ENCODE results near the gene MTO1.
"Not testable (repeated sequence)": the region's sequence is repeated elsewhere in the genome, so short reads cannot be mapped to it uniquely, and the experiment has no call there.

Gene MTO1, protein sequence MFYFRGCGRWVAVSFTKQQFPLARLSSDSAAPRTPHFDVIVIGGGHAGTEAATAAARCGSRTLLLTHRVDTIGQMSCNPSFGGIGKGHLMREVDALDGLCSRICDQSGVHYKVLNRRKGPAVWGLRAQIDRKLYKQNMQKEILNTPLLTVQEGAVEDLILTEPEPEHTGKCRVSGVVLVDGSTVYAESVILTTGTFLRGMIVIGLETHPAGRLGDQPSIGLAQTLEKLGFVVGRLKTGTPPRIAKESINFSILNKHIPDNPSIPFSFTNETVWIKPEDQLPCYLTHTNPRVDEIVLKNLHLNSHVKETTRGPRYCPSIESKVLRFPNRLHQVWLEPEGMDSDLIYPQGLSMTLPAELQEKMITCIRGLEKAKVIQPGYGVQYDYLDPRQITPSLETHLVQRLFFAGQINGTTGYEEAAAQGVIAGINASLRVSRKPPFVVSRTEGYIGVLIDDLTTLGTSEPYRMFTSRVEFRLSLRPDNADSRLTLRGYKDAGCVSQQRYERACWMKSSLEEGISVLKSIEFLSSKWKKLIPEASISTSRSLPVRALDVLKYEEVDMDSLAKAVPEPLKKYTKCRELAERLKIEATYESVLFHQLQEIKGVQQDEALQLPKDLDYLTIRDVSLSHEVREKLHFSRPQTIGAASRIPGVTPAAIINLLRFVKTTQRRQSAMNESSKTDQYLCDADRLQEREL

DNA sequence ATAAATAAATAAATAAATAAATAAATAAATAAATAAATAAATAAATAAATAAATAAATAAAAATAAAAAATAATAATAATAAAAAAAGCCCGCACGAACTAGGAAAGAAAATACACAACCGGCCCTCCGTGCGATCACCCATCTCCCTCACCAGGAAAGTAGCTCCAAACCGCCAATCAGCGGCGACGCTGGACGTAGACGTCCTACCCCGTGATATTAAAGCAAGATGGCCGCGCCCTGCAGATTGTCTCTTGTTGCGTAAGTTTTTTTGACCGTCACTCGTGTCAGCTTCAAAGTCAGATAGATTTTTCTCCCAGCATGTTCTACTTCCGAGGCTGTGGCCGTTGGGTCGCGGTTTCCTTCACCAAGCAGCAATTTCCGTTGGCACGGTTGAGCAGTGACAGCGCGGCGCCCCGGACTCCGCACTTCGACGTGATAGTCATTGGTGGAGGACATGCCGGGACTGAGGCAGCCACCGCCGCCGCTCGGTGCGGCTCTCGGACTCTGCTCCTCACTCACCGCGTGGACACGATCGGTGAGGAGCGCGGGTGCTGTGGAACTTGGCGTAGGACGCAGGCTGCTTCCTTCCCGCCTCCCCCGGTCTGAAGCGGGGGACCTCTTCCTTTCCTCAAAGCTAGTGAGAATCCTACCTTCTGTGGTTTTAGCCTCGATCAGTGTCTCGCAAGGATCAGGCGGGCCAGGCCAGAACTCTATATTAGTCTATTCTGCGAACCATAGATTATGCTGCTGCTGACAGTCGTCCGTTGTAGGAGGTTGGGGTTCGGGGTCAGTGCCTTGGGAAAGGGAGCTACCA is at the start of gene MTO1:
TSS of gene MTO1 (plus strand) at position 201 of the 814 bp plus-strand sequence. CDS start at position 319, 118 bp downstream.
- DNase-seq = peak; percentile 54 to 67

DNA sequence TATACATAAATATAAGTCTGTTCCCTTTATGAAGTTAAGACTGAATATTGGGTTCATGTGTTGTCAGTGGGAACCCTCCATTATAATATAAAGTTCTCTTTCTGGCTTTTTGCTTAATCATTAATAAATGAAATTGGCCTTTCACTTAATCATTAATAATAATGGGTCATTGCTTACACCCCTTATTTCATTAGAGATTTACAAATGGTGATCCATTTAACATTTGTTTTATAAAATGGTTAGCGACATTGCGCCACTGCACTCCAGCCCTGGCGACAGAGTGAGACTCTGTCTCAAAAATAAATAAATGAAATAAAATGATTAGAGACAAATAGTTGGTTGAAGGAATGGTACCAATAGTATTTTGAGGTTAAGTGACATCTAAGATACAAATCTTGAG is 48.4 kb upstream of the MTO1 start:
- no peak for DNase-seq

DNA sequence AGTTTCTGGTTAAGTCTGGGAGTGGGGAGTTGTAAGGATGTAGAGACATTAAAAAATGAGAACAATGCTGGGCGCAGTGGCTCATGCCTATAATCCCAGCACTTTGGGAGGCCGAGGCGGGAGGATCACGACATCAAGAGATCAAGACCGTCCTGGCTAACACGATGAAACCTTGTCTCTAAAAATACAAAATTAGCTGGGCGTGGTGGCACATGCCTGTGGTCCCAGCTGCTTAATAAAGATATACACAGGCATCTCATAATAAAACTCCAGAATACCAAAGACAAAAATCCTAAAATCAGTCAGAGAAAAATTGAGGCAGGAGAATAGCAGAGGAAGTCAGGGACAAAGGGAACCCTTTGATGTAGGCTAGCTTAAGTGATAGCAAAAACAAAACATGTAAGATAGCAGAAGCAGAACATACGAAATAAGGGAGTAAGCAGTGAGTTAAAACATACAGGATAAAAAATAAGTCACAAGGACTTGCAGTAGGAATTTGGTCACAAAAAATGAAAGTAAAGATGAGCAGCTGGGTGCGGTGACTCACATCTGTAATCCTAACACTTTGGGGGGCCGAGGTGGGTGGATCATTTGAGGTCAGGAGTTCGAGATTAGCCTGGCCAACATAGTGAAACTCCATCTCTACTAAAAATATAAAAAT is 43.3 kb upstream of the MTO1 start:
- DNase-seq = no peak

DNA sequence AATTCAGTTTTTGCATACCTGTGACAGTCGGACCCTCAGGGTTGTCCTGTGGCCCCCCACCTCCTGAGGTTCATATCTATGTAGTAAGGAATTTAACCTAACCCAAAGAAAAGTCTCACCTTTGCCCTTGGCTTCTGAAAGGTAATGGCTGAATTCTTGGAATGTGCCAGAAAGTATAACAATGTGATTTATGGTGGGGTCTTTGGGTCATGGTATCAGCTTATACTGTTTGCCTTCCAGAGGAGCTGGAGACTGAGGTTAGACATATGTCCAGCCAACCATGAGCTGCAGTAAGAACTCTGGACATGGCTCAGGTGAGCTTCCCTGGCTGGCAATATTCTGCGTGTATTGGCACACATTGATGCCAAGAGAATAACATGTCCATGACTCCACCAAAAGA is 40.0 kb upstream of the MTO1 start:
- DNase-seq = no peak

GRCh38 chr6:73435236-73435635 is 26.3 kb upstream of the MTO1 start:
- no peak for DNase-seq

GRCh38 chr6:73443555-73443954 is 18.0 kb upstream of the MTO1 start:
- DNase-seq = no peak

DNA sequence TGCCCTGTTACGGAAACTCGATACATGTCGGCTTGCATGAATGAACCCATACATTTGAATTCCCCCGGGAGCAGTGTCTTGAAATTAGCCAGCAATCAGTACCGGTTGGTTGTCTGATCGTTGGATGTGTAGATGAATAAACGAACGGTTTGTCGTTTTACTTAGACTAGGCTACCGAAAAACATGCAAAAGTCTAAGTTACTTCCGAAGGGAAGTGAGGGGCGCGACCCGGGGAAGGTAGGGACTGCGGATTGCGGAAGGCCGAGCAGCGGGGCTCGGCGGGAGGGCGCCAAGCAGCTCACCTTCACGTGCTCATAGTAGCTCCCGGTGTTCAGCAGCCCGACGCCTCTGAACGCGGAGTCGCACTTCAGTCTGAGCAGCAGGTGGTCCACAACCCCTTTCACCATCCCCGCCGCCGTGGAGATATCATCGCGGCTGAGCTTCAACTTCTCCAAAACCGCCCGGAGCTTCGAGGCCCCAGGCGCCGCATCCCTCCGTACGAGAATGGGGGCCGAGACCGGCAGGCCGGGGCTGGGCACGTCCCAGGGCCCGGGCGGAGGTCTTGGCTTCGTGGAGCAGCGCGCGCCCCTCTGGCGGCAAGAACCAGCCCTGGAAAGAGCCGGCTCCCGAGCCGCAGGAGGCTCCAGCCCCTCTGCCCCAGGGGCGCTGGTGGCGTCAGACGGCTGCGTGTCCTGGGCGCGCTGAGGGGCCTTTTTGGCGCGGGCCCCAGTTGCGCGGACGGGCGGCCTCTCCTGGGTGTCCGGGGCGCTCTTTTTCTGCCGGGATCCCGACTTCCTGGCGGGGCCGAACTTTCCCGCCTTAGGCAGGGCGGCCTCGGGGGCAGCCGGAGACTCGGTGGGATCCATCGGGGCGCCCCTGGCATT is 10.1 kb upstream of the MTO1 start:
- peak; percentile 23 to 34 for DNase-seq

- DNase-seq = peak; percentile 61 to 85
Observed at GRCh38 chr6:73452107-73452461, 9.5 kb upstream of the MTO1 start, which contains the start of gene CGAS. Gene CGAS (minus strand): TSS chr6:73452297. CDS start chr6:73452181, 116 bp downstream.

GRCh38 chr6:73455865-73456629 is 5.5 kb upstream of the MTO1 start:
- peak in 1 of 2 donors; percentile 67 for DNase-seq

- DNase-seq = not testable (repeated sequence)
Observed at GRCh38 chr6:73459474-73459873, 2.1 kb upstream of the MTO1 start.

GRCh38 chr6:73460056-73460455 is 1.5 kb upstream of the MTO1 start:
- DNase-seq = no peak

GRCh38 chr6:73471686-73472290 is 10.3 kb downstream of the MTO1 start:
- no peak for DNase-seq

DNA sequence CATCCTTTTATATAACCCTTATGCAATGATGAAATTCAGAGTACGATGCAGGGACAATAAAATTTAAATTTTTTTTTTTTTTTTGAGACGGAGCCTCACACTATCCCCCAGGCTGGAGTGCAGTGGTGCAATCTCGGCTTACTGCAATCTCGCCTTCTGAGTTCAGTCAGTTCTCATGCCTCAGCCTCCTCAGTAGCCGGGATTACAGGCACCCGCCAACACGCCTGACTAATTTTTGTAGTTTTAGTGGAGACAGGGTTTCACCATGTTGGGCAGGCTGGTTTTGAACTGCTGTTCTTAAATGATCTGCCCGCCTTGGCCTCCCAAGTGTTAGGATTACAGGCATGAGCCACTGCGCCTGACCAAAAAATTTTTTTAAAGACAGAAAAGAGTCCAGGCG is 15.2 kb downstream of the MTO1 start:
- no peak for DNase-seq

- DNase-seq = no peak
Observed at GRCh38 chr6:73477407-73477806, 15.9 kb downstream of the MTO1 start.

- DNase-seq = no peak
Observed at GRCh38 chr6:73481969-73482368, 20.4 kb downstream of the MTO1 start.

GRCh38 chr6:73484438-73484837 is 22.9 kb downstream of the MTO1 start:
- DNase-seq = no peak

DNA sequence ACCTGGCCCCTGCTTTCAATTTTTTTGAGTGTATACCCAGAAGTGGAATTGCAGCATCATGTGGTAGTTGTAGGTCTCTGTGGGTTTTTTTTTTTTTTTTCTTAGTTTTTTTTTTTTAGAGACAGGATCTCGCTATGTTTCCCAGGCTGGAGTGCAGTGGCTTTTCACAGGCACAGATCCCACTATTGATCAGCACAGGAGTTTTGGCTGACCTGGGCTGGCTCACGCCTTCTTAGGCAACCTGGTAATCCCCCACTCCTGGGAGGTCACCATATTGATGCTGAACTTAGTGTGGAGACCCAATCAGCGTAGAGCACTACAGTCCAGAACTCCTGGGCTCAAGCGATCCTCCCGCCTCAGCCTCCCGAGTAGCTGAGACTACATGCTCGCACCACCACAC is 25.9 kb downstream of the MTO1 start:
- DNase-seq = no peak

- no peak for DNase-seq
Observed at GRCh38 chr6:73491377-73491776, 29.8 kb downstream of the MTO1 start.

- no peak for DNase-seq
Observed at GRCh38 chr6:73497915-73498314, 36.4 kb downstream of the MTO1 start.

DNA sequence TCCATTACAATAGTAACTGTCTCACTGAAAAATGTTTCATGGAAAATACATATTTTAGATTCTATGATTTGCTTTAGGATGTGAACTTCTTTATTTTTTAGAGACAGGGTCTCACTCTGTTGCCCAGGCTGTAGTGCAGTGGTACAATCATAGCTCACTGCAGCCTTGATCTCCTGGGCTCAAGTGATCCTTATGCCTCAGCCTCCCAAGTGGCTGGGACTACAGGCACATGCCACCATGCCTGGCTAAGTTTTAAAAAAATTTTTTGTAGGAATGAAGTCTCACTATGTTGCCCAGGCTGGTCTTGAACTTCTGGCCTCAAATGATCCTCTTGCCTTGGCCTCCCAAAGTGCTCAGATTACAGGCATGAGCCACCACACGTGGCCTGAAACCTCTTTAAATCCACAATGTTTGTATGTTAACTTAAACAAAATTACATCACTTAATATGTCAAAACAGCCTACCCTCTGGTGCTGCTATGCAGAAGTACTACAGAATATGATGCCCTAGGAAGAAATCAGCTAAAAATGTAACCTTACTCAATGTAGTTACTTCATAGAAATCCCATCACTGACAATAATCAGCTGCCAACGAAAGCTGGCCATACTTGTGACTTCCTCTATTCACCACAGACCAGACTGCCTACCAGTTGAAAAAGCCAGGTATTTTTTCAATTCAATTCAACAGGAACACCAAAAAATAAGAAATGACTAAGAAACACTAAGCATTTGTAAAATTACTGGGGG is 41.7 kb downstream of the MTO1 start:
- no peak for DNase-seq

All from bone marrow (tissue), 2 donors.